D341Med (cell line): Measurements from ENCODE around the gene RAD51B.
"Not testable (repeated sequence)": the region's sequence is repeated elsewhere in the genome, so short reads cannot be mapped to it uniquely, and the experiment has no call there.

ENCODE experiments used
- DNase-seq: peaks from one replicate; pipeline ENCODE4 v3.0.0; 2012; ENCODE audit warnings: low spot score

Gene RAD51B

GRCh38 chr14:68028075-68028474, 208.5 kb downstream of the RAD51B start:
- no peak for DNase-seq

GRCh38 chr14:68031011-68031410, 211.4 kb downstream of the RAD51B start:
- DNase-seq = not testable (repeated sequence)

- no peak for DNase-seq
These were observed 212.6 kb downstream of the RAD51B start for GRCh38 chr14:68032154-68032553.

DNA sequence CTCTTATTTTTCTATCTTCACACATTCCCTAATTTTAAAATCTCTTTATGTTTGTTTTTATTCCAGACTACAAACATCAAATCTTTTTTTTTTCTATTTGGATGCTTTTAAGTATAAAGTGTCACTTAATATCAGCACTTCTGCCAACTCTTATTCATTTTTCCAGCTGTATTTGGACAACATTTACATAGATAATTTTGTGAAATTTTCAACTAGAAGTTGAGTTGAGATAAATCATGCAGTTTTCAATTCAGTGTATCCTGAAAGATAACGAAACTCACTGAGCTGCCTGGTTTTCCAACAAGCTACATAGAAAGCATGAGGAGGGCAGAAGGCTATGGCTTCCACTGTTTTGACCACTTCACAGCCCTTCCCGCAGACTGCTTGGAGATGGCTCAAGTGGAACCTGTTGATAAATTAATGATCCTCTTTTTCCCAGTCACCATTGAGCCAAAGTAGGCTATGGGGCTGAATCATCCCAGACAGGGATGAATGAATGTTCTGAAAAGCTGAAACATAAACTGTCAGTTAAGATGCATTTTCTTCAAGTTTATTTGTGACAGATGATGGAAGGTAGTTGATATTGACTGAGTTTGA, 213.9 kb downstream of the RAD51B start:
- DNase-seq = no peak

- no peak for DNase-seq
These were observed 215.3 kb downstream of the RAD51B start for GRCh38 chr14:68034896-68035295.

DNA sequence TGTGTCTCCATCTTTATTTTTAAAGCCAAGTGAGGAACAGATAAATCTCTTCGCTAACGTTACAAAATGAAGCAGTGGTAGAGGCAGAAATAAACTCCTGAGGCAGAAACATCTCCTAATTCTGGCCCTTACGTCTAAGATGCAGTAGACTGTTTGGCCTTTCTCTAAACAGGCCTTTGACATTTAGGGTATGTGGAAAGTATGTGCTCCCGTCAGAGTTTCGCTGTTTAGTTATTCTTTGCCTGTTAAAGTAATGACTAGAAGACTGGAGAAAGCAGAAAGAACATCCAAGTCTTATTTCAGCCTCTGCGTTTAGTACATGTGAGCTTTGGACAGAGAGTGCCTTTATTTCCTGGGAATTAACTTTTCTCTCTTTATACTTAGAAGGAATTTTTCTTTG, 216.6 kb downstream of the RAD51B start:
- DNase-seq = no peak

GRCh38 chr14:68039593-68039992, 220.0 kb downstream of the RAD51B start:
- no peak for DNase-seq

DNA sequence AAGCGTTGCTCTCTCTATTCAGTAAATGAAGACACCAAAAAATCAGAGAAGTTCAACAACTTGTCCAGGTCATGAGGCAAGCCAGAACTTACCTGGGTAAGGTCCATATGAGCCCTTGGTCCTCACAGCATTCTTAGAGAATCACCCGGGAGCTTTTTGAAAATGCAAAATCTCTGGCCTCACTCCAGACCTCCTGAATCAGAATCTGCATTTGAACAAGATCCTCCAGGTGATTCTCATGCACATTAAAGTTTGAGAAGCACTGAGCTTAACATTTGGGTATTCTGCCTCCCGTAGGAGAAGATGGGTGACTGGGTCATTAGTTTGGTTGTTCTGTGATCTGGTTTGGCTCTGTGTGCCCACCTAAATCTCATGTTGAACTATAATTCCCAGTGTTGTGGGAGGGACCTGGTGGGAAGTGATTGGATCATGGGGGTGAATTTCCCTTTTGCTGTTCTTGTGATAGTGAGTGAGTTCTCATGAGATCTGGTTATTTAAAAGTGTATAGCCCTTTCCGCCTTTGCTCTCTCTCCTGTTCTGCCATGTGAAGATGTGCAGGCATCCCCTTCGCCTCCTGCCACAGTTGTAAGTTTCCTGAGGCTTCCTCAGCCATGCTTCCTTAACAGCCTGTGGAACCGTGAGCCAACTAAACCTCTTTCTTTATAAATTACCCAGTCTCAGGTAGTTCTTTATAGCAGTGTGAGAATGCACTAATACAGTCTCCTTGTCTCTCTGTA, 221.2 kb downstream of the RAD51B start:
- DNase-seq = no peak

- DNase-seq = no peak
These were observed 222.3 kb downstream of the RAD51B start for GRCh38 chr14:68041876-68042354.

DNA sequence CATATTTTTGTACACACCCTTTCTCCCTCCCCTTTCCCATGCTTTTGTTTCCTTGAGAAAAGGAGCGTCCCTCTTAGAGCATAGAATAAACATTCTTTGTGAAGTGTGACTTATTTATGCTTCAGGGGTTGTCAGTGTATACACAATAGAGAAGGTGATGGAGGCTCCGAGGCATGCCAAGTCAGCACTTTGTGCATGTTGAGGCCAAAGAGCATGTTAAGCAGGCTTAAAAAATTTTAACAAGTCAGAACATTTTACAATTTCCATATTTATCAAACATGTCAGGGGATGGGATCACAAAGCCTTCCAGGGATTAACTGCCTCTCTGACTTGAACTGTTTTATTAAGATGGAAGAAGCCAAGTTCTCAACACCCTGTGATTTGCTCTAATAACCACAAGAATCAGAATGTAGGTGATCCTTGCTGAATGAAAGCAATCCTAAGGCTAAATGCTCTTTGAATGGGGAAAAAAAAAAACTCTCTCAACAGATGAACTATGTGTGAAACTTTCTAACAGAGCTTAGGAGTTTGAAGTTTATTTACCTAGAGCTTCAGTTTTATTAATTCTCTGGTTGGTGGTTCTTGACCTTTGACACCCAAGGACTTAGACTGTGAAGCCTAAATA, 223.1 kb downstream of the RAD51B start:
- DNase-seq = no peak

DNA sequence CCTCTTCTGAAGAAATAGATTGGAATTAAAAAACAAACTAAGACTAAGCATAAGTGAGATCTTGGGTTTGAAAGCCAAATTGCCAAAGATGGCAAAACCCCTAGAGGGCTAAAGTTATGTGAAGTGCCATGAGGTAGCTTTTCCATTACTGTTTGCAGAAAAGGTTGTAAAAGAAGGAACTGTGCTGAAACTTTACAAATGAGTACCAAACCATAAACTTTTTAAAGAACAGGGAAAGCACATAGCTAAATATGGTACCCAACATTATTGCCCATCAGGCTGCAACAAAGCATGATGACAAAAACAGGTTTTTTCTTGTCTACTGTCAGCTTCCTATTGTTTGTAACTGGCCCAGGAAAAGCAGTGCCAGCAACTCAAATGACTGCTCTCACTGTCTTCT, 224.2 kb downstream of the RAD51B start:
- no peak for DNase-seq

DNA sequence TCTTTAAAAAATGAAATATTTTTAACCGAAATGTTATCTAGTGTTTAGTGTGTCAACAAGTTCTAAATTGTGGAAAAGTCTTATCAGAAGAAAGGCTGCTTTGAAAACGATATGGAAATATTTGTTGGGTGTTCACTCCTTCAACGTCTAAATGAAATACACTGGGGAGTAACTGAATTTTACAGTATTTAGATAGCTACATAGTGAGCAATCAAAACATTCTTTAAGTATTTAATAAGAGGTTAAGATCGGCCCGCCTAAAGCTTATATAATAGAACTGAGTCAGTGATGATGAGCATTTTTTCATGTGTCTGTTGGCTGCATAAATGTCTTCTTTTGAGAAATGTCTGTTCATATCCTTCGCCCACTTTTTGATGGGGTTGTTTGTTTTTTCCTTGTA, 228.3 kb downstream of the RAD51B start:
- DNase-seq = no peak

- DNase-seq = not testable (repeated sequence)
These were observed 229.2 kb downstream of the RAD51B start for GRCh38 chr14:68048815-68049214.

- DNase-seq = no peak
These were observed 230.6 kb downstream of the RAD51B start for GRCh38 chr14:68050177-68050576.

GRCh38 chr14:68051146-68051545, 231.6 kb downstream of the RAD51B start:
- no peak for DNase-seq

GRCh38 chr14:68060198-68060597, 240.6 kb downstream of the RAD51B start:
- no peak for DNase-seq

GRCh38 chr14:68062651-68063050, 243.1 kb downstream of the RAD51B start:
- DNase-seq = no peak

DNA sequence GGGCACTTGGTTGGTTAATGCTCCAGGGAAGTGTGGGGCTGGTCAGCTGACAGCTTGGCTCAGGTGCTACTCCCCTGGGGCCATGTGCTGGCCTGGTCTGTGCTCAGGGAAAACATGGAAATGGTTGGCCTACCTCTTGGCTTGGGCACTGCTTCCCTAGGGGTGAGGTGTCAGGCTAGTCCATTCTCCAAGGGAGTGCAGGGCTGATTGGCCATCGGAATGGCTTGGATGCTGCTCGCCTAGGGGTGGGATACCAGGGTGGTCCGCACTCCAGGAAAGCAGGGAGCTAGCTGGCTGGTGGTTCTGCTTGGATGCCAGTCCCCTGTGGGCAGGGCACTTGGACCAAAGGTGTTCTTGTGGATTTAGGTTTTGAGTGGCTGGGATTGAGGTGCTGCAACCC, 245.7 kb downstream of the RAD51B start:
- DNase-seq = no peak

GRCh38 chr14:68074765-68075381, 255.3 kb downstream of the RAD51B start:
- no peak for DNase-seq

GRCh38 chr14:68075382-68076029, 255.9 kb downstream of the RAD51B start:
- no peak for DNase-seq

DNA sequence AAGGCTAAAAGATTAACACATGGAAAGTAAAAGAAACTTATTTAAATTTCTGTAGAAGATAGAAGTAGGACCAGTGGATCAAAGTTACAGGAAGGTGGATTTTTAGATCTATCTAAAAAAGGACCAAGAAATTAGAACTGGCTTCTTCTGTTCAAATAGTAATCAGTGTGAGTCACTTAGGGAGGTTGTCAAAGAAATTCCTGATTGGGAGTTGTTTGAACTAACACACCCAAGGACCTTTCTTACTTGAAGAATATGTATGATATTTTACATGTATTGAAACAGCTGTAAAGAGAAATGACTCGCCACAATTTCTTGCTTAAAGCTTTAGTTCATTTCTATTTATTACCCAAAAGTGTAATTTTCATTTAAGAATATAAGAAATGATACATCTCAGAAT, 256.9 kb downstream of the RAD51B start:
- no peak for DNase-seq

DNA sequence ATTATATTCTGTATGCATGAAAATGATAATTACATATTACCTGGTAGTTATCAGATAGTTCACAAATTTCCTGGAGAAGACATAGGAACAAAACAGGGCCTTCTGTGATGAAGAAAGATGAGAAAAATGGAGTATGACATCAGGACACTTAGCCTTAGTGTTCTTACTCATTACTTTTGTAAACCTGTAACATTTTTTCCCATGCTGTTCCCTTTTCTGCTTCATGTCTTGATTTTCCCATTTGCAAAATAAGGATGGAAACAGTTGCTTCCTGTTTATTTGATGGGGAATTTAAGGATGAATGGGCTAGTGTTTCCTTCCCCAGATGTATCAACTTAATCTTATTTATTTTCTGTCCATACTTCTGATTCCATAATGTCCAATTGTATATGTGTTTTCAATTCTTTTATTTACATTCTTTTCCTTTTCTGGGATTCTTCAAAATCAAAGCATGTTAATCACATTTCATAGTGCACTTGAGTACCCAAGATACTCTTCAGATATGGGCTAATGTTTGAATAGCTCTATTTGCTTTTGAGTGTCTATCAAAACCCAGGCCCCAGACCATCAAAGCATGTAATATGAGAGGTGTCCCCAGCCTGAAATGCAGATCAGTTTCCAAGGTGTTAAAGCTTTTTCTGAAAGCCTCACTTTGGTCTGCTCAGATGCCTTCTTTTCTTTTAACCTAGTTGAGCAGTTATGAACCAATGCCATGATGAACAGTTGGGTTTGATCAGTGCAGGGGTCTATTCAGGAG, 260.5 kb downstream of the RAD51B start:
- DNase-seq = no peak
